K562 (cell line): ENCODE measurements around the gene LMNB1. TPM values are rescaled to one million over a fixed set of nuclear protein-coding genes. Genes with fewer than 3 reads are reported as not detected.
A peak's percentile ranks its signal among the peaks of the same experiment; 100 is the strongest.

ENCODE experiments used
- ATAC-seq: fragments of 200-7000 bp; cut with Tn5 transposase; 3 replicates; pipeline ENCODE4 v1.9.1; 2020; ENCODE audit warnings: moderate library complexity
- BruUV-seq: library from RNA; stranded (reverse); fragments of 400-500 nt; replicated peaks from 2 replicates; lab custom pipeline; 2021; lab: Mats Ljungman, UMichigan
- CTCF ChIA-PET: fragments of 300-600 bp; formaldehyde crosslinking; extraction: SDS; loops from one replicate; lab custom pipeline; 2021; ENCODE audit warnings: low intra/inter-chr PET ratio; lab: Yijun Ruan, JAX
- POLR2A ChIA-PET: fragments of 300-600, 350-650 bp; sonication (Branson Sonifier 250); formaldehyde crosslinking; extraction: SDS; loops from one replicate; lab custom pipeline; 2021; ENCODE audit warnings: antibody characterized with exemption, inconsistent platforms; lab: Yijun Ruan, JAX
- DNase-seq, 4 experiments: peaks; one replicate each; pipeline versions ENCODE4 v3.0.0 to v3.0.0-alpha.2; 2011 to 2018; ENCODE audit warnings: low spot score in 3 of 4, mixed read lengths in 3 of 4; ENCODE audit errors: extremely low read depth in 1 of 4
- FAIRE-seq: peaks from 2 replicates; lab custom pipeline; 2011; peaks lifted over from hg19 to GRCh38; lab: Jason Lieb, UNC
- H2AFZ ChIP-seq: 2 replicates; pipeline ENCODE4 v1.6.0; 2011; ENCODE audit warnings: low read depth, low read length, control low read depth, inconsistent platforms
- H3K27ac ChIP-seq: fragments of 200-600 bp; 3 replicates; pipeline ENCODE4 v1.8.0; 2011; ENCODE audit warnings: low read depth, mild to moderate bottlenecking, control low read depth, inconsistent platforms, low read length, moderate library complexity, mixed read lengths; ENCODE audit errors: extremely low read depth
- H3K27me3 ChIP-seq, 2 experiments: fragments of 300-600 bp in 1 of 2; 2 replicates in 1 of 2; 3 replicates in 1 of 2; pipeline versions ENCODE4 v1.6.0 to v1.8.0; 2011; ENCODE audit warnings: inconsistent platforms in 2 of 2, low read length in 2 of 2, mild to moderate bottlenecking in 1 of 2, mixed read lengths in 1 of 2, moderate library complexity in 1 of 2; ENCODE audit not compliant: control insufficient read depth in 2 of 2, insufficient read depth in 2 of 2
- H3K36me3 ChIP-seq: fragments of 300-600 bp; 3 replicates; pipeline ENCODE4 v1.8.0; 2011; ENCODE audit warnings: mild to moderate bottlenecking, low read length, inconsistent platforms; ENCODE audit not compliant: control insufficient read depth, insufficient read depth
- H3K4me1 ChIP-seq, 2 experiments: fragments of 200-600 bp in 1 of 2; replicated peaks in 1 of 2; 2 replicates in 1 of 2; 3 replicates in 1 of 2; pipeline versions ENCODE4 v1.5.1 to v1.8.0; 2011; ENCODE audit warnings: inconsistent platforms in 2 of 2, low read length in 2 of 2, mild to moderate bottlenecking in 1 of 2, mixed read lengths in 1 of 2, moderate library complexity in 1 of 2; ENCODE audit not compliant: control insufficient read depth in 2 of 2, insufficient read depth in 2 of 2
- H3K4me2 ChIP-seq: 2 replicates; pipeline ENCODE4 v1.6.1; 2011; ENCODE audit warnings: low read length, control low read depth, inconsistent platforms, mixed read lengths; ENCODE audit not compliant: insufficient read depth
- H3K4me3 ChIP-seq: fragments of 200-600 bp; sonication (generic), shearing (Covaris generic); 2 replicates; pipeline ENCODE4 v1.5.1; 2016; ENCODE audit warnings: control low read depth, inconsistent platforms
- H3K79me2 ChIP-seq: fragments of 200-600 bp; 3 replicates; pipeline ENCODE4 v1.8.0; 2011; ENCODE audit warnings: low read length, inconsistent platforms; ENCODE audit not compliant: control insufficient read depth, insufficient read depth
- H3K9ac ChIP-seq, 2 experiments: 2 replicates each; pipeline versions ENCODE4 v1.6.0 to v1.6.1; 2011; ENCODE audit warnings: low read depth in 2 of 2, low read length in 2 of 2, control low read depth in 1 of 2, inconsistent platforms in 1 of 2, mild to moderate bottlenecking in 1 of 2, mixed read lengths in 1 of 2; ENCODE audit not compliant: insufficient read depth in 1 of 2
- H3K9me1 ChIP-seq: one replicate; pipeline ENCODE4 v1.6.0; 2011; ENCODE audit warnings: inconsistent platforms, mild to moderate bottlenecking, low read length, moderate library complexity; ENCODE audit not compliant: control insufficient read depth, insufficient read depth
- H3K9me3 ChIP-seq: replicated peaks from 2 replicates; pipeline ENCODE4 v1.5.1; 2011; ENCODE audit warnings: low read depth, low read length, inconsistent platforms; ENCODE audit not compliant: control insufficient read depth, insufficient read depth
- H4K20me1 ChIP-seq: replicated peaks from 2 replicates; pipeline ENCODE4 v1.6.1; 2011; ENCODE audit warnings: low read length, inconsistent platforms, mixed read lengths; ENCODE audit not compliant: control insufficient read depth, insufficient read depth
- CBFA2T3 ChIP-seq: fragments of 450-650 bp; IDR thresholded peaks from 2 replicates; pipeline ENCODE4 v1.6.1; 2017
- CTBP1 ChIP-seq: fragments of 450-650 bp; IDR thresholded peaks from 2 replicates; pipeline ENCODE4 v1.6.1; 2016; ENCODE audit warnings: borderline replicate concordance
- EP300 ChIP-seq: IDR thresholded peaks from 2 replicates; pipeline ENCODE4 v1.6.1; 2012; ENCODE audit warnings: low read length, improper control_type of control experiment
- GABPA ChIP-seq: fragments of 200-800 bp; sonication (Bioruptor generic); conservative IDR thresholded peaks from 2 replicates; pipeline ENCODE4 v1.6.1; 2016; ENCODE audit warnings: low read depth, missing genetic modification characterization, missing compliant biosample characterization
- KDM1A ChIP-seq, 2 experiments: fragments of 450-650 bp; IDR thresholded peaks; 2 replicates each; pipeline ENCODE4 v1.6.1; 2016; ENCODE audit warnings: mild to moderate bottlenecking in 2 of 2
- SPI1 ChIP-seq: IDR thresholded peaks from 2 replicates; pipeline ENCODE4 v1.6.1; 2011; ENCODE audit warnings: low read depth, low read length, control low read depth, borderline replicate concordance
- ZNF41 ChIP-seq: fragments of 250-450 bp; sonication (Bioruptor Pico); conservative IDR thresholded peaks from 2 replicates; pipeline ENCODE4 v1.4.0; 2020; ENCODE audit warnings: mild to moderate bottlenecking
- WGBS: fragments of 100-300 bp; shearing (Covaris generic); methylation state at CpG from one replicate; pipeline ENCODE4 v1.1.6; 2016; ENCODE audit warnings: low coverage, mixed read lengths; ENCODE audit not compliant: insufficient coverage; ENCODE audit errors: missing lambda C conversion rate; 5-methylcytosine and 5-hydroxymethylcytosine counted together
- in situ Hi-C: fragments of 300-500 bp; cut with MboI; formaldehyde crosslinking; loops from 4 replicates; pipeline ENCODE4 v1.15.0; 2018; ENCODE audit warnings: inconsistent platforms, mixed read lengths
- intact Hi-C: fragments of 100-400 bp; cut with micrococcal nuclease; formaldehyde crosslinking; loops from 2 replicates; pipeline ENCODE4 v1.14.2; 2022
- polyA plus RNA-seq, 8 experiments: library from polyadenylated mRNA; depleted of rRNA in 4 of 8; stranded (reverse) in 5 of 8; unstranded in 3 of 8; fragments of >200 nt; fragmentation: Nextera tagmentation in 2 of 8; fragmentation: Illumina TruSeq in 1 of 8; extraction: Ambion mirVana in 2 of 8; extraction: Trizol in 1 of 8; gene quantifications; 2 replicates each; pipeline versions ENCODE4 v1.2.1 to v1.2.3, GENCODE V29; 2011 to 2014; ENCODE audit warnings: inconsistent platforms in 1 of 8, missing spikeins in 1 of 8
- total RNA-seq, 7 experiments: library from RNA; depleted of rRNA in 6 of 7; stranded (reverse); fragments of >200 nt in 6 of 7; fragmentation: Illumina TruSeq in 2 of 7; extraction: Trizol in 2 of 7; gene quantifications; 2 replicates each; pipeline versions ENCODE4 v1.2.1 to v1.2.3, GENCODE V29; 2011 to 2021; ENCODE audit warnings: low replicate concordance in 1 of 7
- TF ChIP-seq, protein P1 (sequence below): fragments of 250-450 bp; sonication (Bioruptor Pico); IDR thresholded peaks from 2 replicates; pipeline ENCODE4 v1.4.0; 2020; ENCODE audit warnings: mild to moderate bottlenecking
- TF ChIP-seq, protein P2 (sequence below), 3 experiments: fragments of 200-800 bp in 1 of 3; sonication (Bioruptor generic) in 1 of 3; sonication (generic) in 1 of 3; formaldehyde crosslinking in 1 of 3; IDR thresholded peaks; 2 replicates each; pipeline versions ENCODE4 v1.6.1 to v1.8.0; 2016 to 2022; ENCODE audit warnings: mild to moderate bottlenecking in 2 of 3, missing compliant biosample characterization in 2 of 3, missing genetic modification characterization in 2 of 3, missing genetic modification reagents in 1 of 3
- TF ChIP-seq, protein P3 (sequence below): fragments of 250-450 bp; sonication (Bioruptor Pico); IDR thresholded peaks from 2 replicates; pipeline ENCODE4 v1.8.0; 2022; ENCODE audit warnings: inconsistent platforms

LMNB1 gene
- total and polyA plus RNA-seq, 9 of the 15 experiments (the other 6 are each of a cell fraction or from before 2014, with no cell fraction given) = 2.8 to 190 (median 131) TPM

DNA sequence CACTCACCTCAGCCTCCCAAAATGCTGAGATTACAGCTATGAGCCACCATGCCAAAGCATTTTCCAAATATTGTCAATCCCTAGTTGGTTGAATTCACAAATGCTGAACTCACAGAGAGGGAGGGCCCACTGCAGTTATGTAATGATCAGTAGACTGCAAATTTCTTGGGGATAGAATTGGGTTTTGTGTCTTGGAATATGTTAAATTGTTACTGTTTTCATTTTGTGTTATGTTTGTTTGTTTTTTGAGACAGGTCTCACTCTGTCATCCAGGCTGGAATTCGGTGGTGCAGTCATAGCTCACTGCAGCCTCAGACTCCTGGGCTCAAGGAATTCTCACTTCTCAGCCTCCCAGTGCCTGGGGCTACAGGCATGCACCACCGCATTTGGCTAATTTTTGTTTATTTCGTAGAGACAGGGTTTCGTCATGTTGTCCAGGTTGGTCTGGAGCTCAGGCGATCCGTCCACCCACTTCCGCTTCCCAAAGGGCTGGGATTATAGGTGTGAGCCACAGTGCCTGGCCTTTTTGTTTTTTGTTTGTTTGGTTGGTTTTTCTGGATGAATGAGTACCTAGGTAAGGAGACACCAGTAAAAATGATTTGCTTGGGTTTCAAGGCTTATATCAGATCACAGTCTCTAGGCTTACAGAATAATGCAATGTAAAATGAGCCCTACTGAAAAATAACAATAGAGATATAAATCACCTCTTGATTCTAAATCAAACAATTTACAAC is 31.5 kb upstream of the LMNB1 start:
- intact Hi-C loops = no loop called here
- Histone ChIP-seq H3K4me3 (no peak overlapping the region), H3K4me2 (no peak overlapping the region), H3K9me1 (no peaks in the 10 kb centered on the region), H2AFZ (peak overlapping the region; percentile 46), H3K27me3 (no peaks in the 10 kb centered on the region), H3K9me3 (no peaks in the 10 kb centered on the region), H3K9ac (no peak overlapping the region), H3K27ac (peak overlapping the region; percentile 39; the same call in 2 of the 3 replicates), H3K36me3 (no peaks in the 10 kb centered on the region), H3K4me1 (peaks cover 19 to 30% of the 10 kb centered on the region in 2 experiments), H3K79me2 (no peaks in the 10 kb centered on the region), H4K20me1 (no peaks in the 10 kb centered on the region)
- TF ChIP-seq ZNF41 (CRISPR knock-in tag) = no peak
- TF ChIP-seq SPI1 = 0 out of 2 replicates have a peak, but pooled peaks have one; percentile 6
- CTCF ChIA-PET = no interaction called here
- 54% methylated on average over 7 of the region's 7 CpGs for WGBS
- FAIRE-seq (no peak), DNase-seq (no peak), ATAC-seq (no peak)
- POLR2A ChIA-PET = interaction anchor here (0.7 to 1.9 kb wide), 3 partner anchors 9 to 31 kb away, joined by 3 to 7 read pairs (median 3); partner anchors contain the start of gene LMNB1
- BruUV-seq = no TSS peak
- in situ Hi-C loops = no loop called here

DNA sequence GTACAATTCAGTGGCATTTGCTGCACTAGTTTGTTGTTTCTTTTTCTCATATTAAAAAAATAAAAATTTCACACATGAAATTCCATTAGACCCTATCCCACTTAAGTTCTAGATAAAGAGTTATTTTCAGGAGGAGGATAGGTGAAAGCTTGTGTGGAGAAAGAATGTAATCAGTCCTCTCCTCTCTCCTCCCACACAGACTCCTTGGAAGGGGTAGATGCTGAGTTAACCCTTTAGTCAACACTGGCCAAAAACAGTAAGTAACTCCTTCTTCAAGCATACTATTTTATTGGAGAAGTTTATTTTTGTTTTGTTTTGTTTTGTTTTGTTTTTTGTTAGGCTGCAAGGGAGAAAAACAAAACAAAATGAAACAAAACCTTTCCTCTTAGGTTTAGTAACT is 30.6 kb upstream of the LMNB1 start:
- peak; percentile 80 for FAIRE-seq
- H3K27me3 ChIP-seq = no peaks in the 10 kb centered on the region
- H3K9me1 ChIP-seq = no peaks in the 10 kb centered on the region
- H3K4me3 ChIP-seq = no peak overlapping the region
- H3K4me1 ChIP-seq = peaks cover 19 to 36% of the 10 kb centered on the region in 2 experiments
- no peak overlapping the region for H3K4me2 ChIP-seq
- ChIA-PET CTCF (no interaction called here), POLR2A (interaction anchor here (1.9 kb wide), 1 partner anchor 30 kb away, joined by 7 read pairs; the partner anchor contains the start of gene LMNB1)
- peak; percentile 38 to 74 (median 55) for DNase-seq
- no peak overlapping the region for H3K9ac ChIP-seq
- no TSS peak for BruUV-seq
- no peaks in the 10 kb centered on the region for H3K9me3 ChIP-seq
- no peaks in the 10 kb centered on the region for H3K36me3 ChIP-seq
- in situ Hi-C loops = no loop called here
- no peaks in the 10 kb centered on the region for H4K20me1 ChIP-seq
- intact Hi-C loops = loop anchor here (2.0 kb wide), 1 partner anchor 69 kb away; no protein-coding TSS in a partner anchor
- no peak overlapping the region for H3K27ac ChIP-seq
- ATAC-seq = peak; percentile 61
- H2AFZ ChIP-seq = no peak overlapping the region
- no peaks in the 10 kb centered on the region for H3K79me2 ChIP-seq
- TF ChIP-seq KDM1A (IDR thresholded peaks at IDR 0.05) (peak; percentile 73 to 77), GABPA (tag) (no peak), CTBP1 (peak; percentile 52; the same call in 1 of the 2 replicates), EP300 (peak; percentile 72), CBFA2T3 (peak; percentile 73)
- TF ChIP-seq, protein P1, sequence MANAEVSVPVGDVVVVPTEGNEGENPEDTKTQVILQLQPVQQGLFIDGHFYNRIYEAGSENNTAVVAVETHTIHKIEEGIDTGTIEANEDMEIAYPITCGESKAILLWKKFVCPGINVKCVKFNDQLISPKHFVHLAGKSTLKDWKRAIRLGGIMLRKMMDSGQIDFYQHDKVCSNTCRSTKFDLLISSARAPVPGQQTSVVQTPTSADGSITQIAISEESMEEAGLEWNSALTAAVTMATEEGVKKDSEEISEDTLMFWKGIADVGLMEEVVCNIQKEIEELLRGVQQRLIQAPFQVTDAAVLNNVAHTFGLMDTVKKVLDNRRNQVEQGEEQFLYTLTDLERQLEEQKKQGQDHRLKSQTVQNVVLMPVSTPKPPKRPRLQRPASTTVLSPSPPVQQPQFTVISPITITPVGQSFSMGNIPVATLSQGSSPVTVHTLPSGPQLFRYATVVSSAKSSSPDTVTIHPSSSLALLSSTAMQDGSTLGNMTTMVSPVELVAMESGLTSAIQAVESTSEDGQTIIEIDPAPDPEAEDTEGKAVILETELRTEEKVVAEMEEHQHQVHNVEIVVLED (CRISPR knock-in tag) = no peak
- TF ChIP-seq, protein P2, sequence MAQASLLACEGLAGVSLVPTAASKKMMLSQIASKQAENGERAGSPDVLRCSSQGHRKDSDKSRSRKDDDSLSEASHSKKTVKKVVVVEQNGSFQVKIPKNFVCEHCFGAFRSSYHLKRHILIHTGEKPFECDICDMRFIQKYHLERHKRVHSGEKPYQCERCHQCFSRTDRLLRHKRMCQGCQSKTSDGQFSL (CRISPR knock-in tag; IDR thresholded peaks at IDR 0.05) = no peak
- TF ChIP-seq, protein P2 (tag; IDR thresholded peaks at IDR 0.05) = no peak
- TF ChIP-seq, protein P3, sequence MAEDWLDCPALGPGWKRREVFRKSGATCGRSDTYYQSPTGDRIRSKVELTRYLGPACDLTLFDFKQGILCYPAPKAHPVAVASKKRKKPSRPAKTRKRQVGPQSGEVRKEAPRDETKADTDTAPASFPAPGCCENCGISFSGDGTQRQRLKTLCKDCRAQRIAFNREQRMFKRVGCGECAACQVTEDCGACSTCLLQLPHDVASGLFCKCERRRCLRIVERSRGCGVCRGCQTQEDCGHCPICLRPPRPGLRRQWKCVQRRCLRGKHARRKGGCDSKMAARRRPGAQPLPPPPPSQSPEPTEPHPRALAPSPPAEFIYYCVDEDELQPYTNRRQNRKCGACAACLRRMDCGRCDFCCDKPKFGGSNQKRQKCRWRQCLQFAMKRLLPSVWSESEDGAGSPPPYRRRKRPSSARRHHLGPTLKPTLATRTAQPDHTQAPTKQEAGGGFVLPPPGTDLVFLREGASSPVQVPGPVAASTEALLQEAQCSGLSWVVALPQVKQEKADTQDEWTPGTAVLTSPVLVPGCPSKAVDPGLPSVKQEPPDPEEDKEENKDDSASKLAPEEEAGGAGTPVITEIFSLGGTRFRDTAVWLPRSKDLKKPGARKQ = no peak
